ENCODE results near the gene POLE. TPM values are rescaled to one million over a fixed set of nuclear protein-coding genes. Genes with fewer than 3 reads are reported as not detected.

Gene POLE
- total RNA-seq, 2 donors from 2014 or later = 41.3 to 45.7 TPM

- TF ChIP-seq CTCF (IDR thresholded peaks at IDR 0.05) = no peak
- DNase-seq (ENCODE audit: low spot score) (no peak), ATAC-seq (ENCODE audit: insufficient number of reproducible peaks, low FRiP score, low read depth) (no peak)
- Histone ChIP-seq H3K9me3 (no peaks in the 10 kb centered on the region), H3K27me3 (replicated peaks; ENCODE audit: insufficient read depth) (no peaks in the 10 kb centered on the region), H3K4me3 (no peak overlapping the region), H3K36me3 (peaks cover 14% of the 10 kb centered on the region), H3K4me1 (ENCODE audit: control insufficient read depth in 1 of 2, low read depth in 2 of 2) (no peaks in the 10 kb centered on the region), H3K27ac (no peak overlapping the region)
Observed at GRCh38 chr12:132578118-132578517, 109.0 kb downstream of the POLE start.

- no peaks in the 10 kb centered on the region for H3K27me3 ChIP-seq (replicated peaks; ENCODE audit: insufficient read depth)
- no peak overlapping the region for H3K27ac ChIP-seq
- no peaks in the 10 kb centered on the region for H3K9me3 ChIP-seq
- no peak for TF ChIP-seq CTCF (IDR thresholded peaks at IDR 0.05)
- no peak overlapping the region for H3K4me3 ChIP-seq
- ATAC-seq (ENCODE audit: insufficient number of reproducible peaks, low FRiP score, low read depth) (no peak), DNase-seq (ENCODE audit: low spot score) (no peak)
- peaks cover 14% of the 10 kb centered on the region for H3K36me3 ChIP-seq
- H3K4me1 ChIP-seq (ENCODE audit: control insufficient read depth in 1 of 2, low read depth in 2 of 2) = no peaks in the 10 kb centered on the region
Observed at GRCh38 chr12:132577191-132577920, 109.8 kb downstream of the POLE start.

GRCh38 chr12:132576701-132577100 lies 110.4 kb downstream of the POLE start:
- Histone ChIP-seq H3K4me1 (ENCODE audit: control insufficient read depth in 1 of 2, low read depth in 2 of 2) (no peaks in the 10 kb centered on the region), H3K27ac (no peak overlapping the region), H3K27me3 (replicated peaks; ENCODE audit: insufficient read depth) (no peaks in the 10 kb centered on the region), H3K36me3 (peaks cover 14% of the 10 kb centered on the region), H3K9me3 (no peaks in the 10 kb centered on the region), H3K4me3 (no peak overlapping the region)
- no peak for ATAC-seq (ENCODE audit: insufficient number of reproducible peaks, low FRiP score, low read depth)
- TF ChIP-seq CTCF (IDR thresholded peaks at IDR 0.05) = no peak
- no peak for DNase-seq (ENCODE audit: low spot score)

- Histone ChIP-seq H3K27ac (no peak overlapping the region), H3K36me3 (peaks cover 20% of the 10 kb centered on the region), H3K9me3 (no peaks in the 10 kb centered on the region), H3K4me3 (no peak overlapping the region), H3K4me1 (ENCODE audit: control insufficient read depth in 1 of 2, low read depth in 2 of 2) (no peaks in the 10 kb centered on the region), H3K27me3 (replicated peaks; ENCODE audit: insufficient read depth) (no peaks in the 10 kb centered on the region)
- ATAC-seq (ENCODE audit: insufficient number of reproducible peaks, low FRiP score, low read depth) = no peak
- no peak for TF ChIP-seq CTCF (IDR thresholded peaks at IDR 0.05)
- DNase-seq (ENCODE audit: low spot score) = no peak
Observed at GRCh38 chr12:132575661-132576060, 111.5 kb downstream of the POLE start.

- ATAC-seq (ENCODE audit: insufficient number of reproducible peaks, low FRiP score, low read depth) = no peak
Observed at GRCh38 chr12:132574271-132574996, 112.7 kb downstream of the POLE start.

More at GRCh38 chr12:132574271-132574996, 112.7 kb downstream of the POLE start:
- Histone ChIP-seq H3K9me3 (no peaks in the 10 kb centered on the region), H3K36me3 (peaks cover 19% of the 10 kb centered on the region), H3K4me3 (no peak overlapping the region), H3K27me3 (replicated peaks; ENCODE audit: insufficient read depth) (no peaks in the 10 kb centered on the region), H3K27ac (no peak overlapping the region), H3K4me1 (ENCODE audit: control insufficient read depth in 1 of 2, low read depth in 2 of 2) (no peaks in the 10 kb centered on the region)
- DNase-seq (ENCODE audit: low spot score) = no peak
- no peak for TF ChIP-seq CTCF (IDR thresholded peaks at IDR 0.05)

All from thoracic aorta (tissue), 2 donors.